Cerebellar nuclear complex (tissue), 1 donor: ENCODE results near the gene PPP1R27.

Experiments
- DNase-seq, 2 experiments: peaks; one replicate each; lab custom pipeline; 2025; lab: John Stamatoyannopoulos, UW

Gene PPP1R27

GRCh38 chr17:81834831-81835267 is at the start of gene PPP1R27:
Gene PPP1R27, minus strand, starts transcription at chr17:81835050. Its CDS starts 97 bp downstream, at chr17:81834953.
- no peak for DNase-seq

GRCh38 chr17:81884520-81884919 is 49.7 kb upstream of the PPP1R27 start:
- no peak for DNase-seq

- DNase-seq = no peak
Observed at GRCh38 chr17:81879121-81879520, 44.3 kb upstream of the PPP1R27 start.

GRCh38 chr17:81878294-81878693 is 43.4 kb upstream of the PPP1R27 start:
- no peak for DNase-seq

- DNase-seq = no peak
Observed at GRCh38 chr17:81877569-81877968, 42.7 kb upstream of the PPP1R27 start.

GRCh38 chr17:81871387-81872230 is 36.8 kb upstream of the PPP1R27 start:
- DNase-seq = peak in 1 of 2 experiments; percentile 40

GRCh38 chr17:81870981-81871386 is 36.1 kb upstream of the PPP1R27 start, which contains the start of gene ARHGDIA:
Gene ARHGDIA, minus strand, starts transcription at chr17:81871337. Its CDS starts 1,407 bp downstream, at chr17:81869930.
- no peak for DNase-seq

GRCh38 chr17:81870131-81870980 is 35.5 kb upstream of the PPP1R27 start:
- no peak for DNase-seq

GRCh38 chr17:81869221-81870130 is 34.6 kb upstream of the PPP1R27 start:
- DNase-seq = no peak

GRCh38 chr17:81868674-81869220 is 33.9 kb upstream of the PPP1R27 start:
- no peak for DNase-seq

- DNase-seq = no peak
Observed at GRCh38 chr17:81867991-81868673, 33.3 kb upstream of the PPP1R27 start.

- DNase-seq = no peak
Observed at GRCh38 chr17:81867170-81867990, 32.5 kb upstream of the PPP1R27 start.

- no peak for DNase-seq
Observed at GRCh38 chr17:81866440-81867169, 31.8 kb upstream of the PPP1R27 start.

- DNase-seq = no peak
Observed at GRCh38 chr17:81865733-81866439, 31.0 kb upstream of the PPP1R27 start.

- DNase-seq = no peak
Observed at GRCh38 chr17:81865358-81865732, 30.5 kb upstream of the PPP1R27 start.

- DNase-seq = no peak
Observed at GRCh38 chr17:81863833-81864768, 29.3 kb upstream of the PPP1R27 start.

- no peak for DNase-seq
Observed at GRCh38 chr17:81863123-81863675, 28.3 kb upstream of the PPP1R27 start.
